Gastroesophageal sphincter (tissue), 4 donors: Measurements from ENCODE around the gene MCC. TPM values are rescaled to one million over a fixed set of nuclear protein-coding genes. Genes with fewer than 3 reads are reported as not detected.

Source experiments
- ATAC-seq: fragments of 150-250 bp; one replicate; pipeline ENCODE4 v1.9.1; 2016; ENCODE audit warnings: mild to moderate bottlenecking, moderate library complexity
- H3K27ac ChIP-seq, 4 donors: fragments of 200-600 bp; sonication (generic) in 3 of 4; 1 replicate in 3 of 4; 2 replicates in 1 of 4; pipeline ENCODE4 v1.5.1; 2016 to 2019
- H3K27me3 ChIP-seq: fragments of 200-600 bp; sonication (generic); one replicate; pipeline ENCODE4 v1.5.1; 2019
- H3K36me3 ChIP-seq, 2 donors: fragments of 200-600 bp; sonication (generic); one replicate each; pipeline ENCODE4 v1.5.1; 2019; ENCODE audit warnings: control low read depth in 1 of 2
- H3K4me1 ChIP-seq, 3 donors: fragments of 200-600 bp; sonication (generic); 1 replicate in 2 of 3; 2 replicates in 1 of 3; pipeline ENCODE4 v1.5.1; 2016 to 2019; ENCODE audit warnings: control low read depth in 2 of 3
- H3K4me3 ChIP-seq, 2 donors: fragments of 200-600 bp; sonication (generic); one replicate each; pipeline ENCODE4 v1.5.1; 2019; ENCODE audit warnings: mild to moderate bottlenecking in 1 of 2, moderate library complexity in 1 of 2
- H3K9me3 ChIP-seq, 3 donors: fragments of 200-600 bp; sonication (generic); one replicate each; pipeline ENCODE4 v1.5.1; 2017 to 2019; ENCODE audit warnings: control low read depth in 2 of 3
- EP300 ChIP-seq: sonication (generic); formaldehyde crosslinking; IDR thresholded peaks from one replicate; pipeline ENCODE4 v1.6.1; 2017; ENCODE audit warnings: antibody characterized with exemption, mild to moderate bottlenecking
- POLR2A ChIP-seq, 2 donors: fragments of 450-650 bp; IDR thresholded peaks; one replicate each; pipeline ENCODE4 v1.6.1; 2017; ENCODE audit warnings: antibody characterized with exemption in 2 of 2, mild to moderate bottlenecking in 2 of 2, moderate library complexity in 1 of 2
- POLR2AphosphoS5 ChIP-seq: sonication (generic); formaldehyde crosslinking; IDR thresholded peaks from one replicate; pipeline ENCODE4 v1.6.1; 2017; ENCODE audit warnings: antibody characterized with exemption
- WGBS, 2 donors: methylation state at CpG; one replicate each; pipeline ENCODE4 v1.1.5; 2018; ENCODE audit warnings: low coverage in 1 of 2; 5-methylcytosine and 5-hydroxymethylcytosine counted together
- total RNA-seq, 4 donors: library from RNA; depleted of rRNA; stranded (reverse); fragments of >200 nt; gene quantifications; one replicate each; pipeline ENCODE4 v1.1.0, GENCODE V29; 2016
- TF ChIP-seq, protein P1 (sequence below), 4 experiments: fragments of 200-600 bp in 2 of 4; fragments of 450-650 bp in 2 of 4; sonication (generic) in 1 of 4; IDR thresholded peaks; one replicate each; pipeline ENCODE4 v1.5.1; 2017 to 2019; ENCODE audit warnings: antibody characterized with exemption in 4 of 4, mild to moderate bottlenecking in 2 of 4, moderate library complexity in 2 of 4

MCC gene
- total RNA-seq, 4 donors from 2014 or later = 20.5 to 28.7 (median 23.5) TPM

DNA sequence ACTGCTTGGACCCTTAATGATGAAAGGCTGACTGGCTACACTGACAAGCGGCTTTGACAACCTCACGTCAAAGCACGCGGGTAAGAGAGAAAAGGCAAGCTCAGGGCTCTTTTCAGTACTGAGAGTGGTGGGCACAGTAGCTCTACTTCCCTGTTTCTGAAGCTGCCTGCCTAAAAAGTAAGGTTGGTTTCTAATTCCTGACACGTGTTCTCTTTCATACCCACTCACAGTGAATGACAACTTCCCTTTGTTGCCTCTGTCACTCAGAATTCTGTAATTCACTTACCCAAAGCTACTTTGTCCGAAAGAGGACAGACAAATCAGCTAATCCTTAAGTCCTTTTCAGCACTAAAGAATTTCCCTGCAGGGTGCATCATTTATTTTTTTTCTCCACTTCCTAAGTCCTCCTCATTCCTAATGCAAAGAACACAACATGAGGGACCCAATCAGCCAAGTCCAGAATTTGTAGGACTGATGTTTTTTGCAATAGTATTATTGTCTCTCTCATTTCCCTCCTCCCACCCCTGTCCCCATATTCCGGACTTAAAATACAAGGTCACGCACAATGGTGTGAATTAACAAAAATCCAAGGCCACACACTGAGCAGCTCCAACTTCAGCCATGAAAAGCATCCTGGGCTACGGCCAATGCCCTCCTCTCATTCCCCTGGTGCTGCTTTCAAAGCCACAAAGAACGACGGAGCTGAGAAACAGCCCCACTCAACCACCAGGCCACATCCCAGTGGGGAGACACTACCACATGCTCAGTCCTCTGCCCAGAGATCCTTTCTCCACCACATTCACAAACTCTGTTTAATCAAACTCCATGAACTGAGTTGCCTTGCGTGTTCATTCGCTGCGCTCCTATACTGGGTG lies 274.5 kb downstream of the MCC start:
- no peaks in the 10 kb centered on the region for H3K36me3 ChIP-seq
- peak; percentile 36 for ATAC-seq
- TF ChIP-seq EP300 (no peak), POLR2AphosphoS5 (no peak), POLR2A (IDR thresholded peaks at IDR 0.05) (no peak)
- TF ChIP-seq, protein P1, sequence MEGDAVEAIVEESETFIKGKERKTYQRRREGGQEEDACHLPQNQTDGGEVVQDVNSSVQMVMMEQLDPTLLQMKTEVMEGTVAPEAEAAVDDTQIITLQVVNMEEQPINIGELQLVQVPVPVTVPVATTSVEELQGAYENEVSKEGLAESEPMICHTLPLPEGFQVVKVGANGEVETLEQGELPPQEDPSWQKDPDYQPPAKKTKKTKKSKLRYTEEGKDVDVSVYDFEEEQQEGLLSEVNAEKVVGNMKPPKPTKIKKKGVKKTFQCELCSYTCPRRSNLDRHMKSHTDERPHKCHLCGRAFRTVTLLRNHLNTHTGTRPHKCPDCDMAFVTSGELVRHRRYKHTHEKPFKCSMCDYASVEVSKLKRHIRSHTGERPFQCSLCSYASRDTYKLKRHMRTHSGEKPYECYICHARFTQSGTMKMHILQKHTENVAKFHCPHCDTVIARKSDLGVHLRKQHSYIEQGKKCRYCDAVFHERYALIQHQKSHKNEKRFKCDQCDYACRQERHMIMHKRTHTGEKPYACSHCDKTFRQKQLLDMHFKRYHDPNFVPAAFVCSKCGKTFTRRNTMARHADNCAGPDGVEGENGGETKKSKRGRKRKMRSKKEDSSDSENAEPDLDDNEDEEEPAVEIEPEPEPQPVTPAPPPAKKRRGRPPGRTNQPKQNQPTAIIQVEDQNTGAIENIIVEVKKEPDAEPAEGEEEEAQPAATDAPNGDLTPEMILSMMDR (IDR thresholded peaks at IDR 0.05) = no peak
- WGBS, 2 donors = 84 to 89% methylated on average over 6 to 10 of the region's 14 CpGs
- H3K4me3 ChIP-seq = no peak overlapping the region
- no peaks in the 10 kb centered on the region for H3K9me3 ChIP-seq
- H3K27me3 ChIP-seq = no peaks in the 10 kb centered on the region
- H3K27ac ChIP-seq = no peak overlapping the region
- H3K4me1 ChIP-seq = peaks cover 0 to 33% (median 0%) of the 10 kb centered on the region in 3 donors

DNA sequence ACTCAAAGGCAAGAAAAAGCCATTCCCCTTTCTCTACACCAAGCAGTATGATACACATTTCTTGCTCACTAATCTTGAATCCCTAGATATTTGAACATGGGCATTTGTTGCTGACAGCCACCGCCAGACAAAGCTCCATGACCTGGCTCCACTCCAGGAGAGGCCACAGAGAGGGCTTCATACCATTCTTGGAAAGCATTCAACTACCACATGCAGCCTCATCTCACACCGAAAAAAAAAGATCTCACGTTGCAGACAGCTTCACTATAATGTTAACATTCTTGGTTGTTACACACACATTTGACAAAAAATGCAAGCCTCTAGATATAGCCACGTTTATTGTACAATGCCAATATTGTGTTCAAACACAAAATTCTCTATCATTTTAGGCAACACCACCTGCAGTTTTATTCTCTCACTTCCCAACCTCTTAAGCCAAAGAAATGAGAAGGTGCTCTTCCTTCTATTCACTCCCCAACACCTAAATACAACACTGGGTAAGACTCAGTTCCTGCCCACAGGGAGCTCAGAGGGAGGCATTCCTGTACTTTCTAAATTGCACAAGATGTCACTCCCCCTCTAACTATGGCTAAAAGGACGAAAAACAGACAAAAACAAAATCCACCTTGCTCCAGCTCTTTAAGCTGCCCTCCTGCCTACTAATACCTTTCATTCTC lies 275.9 kb downstream of the MCC start:
- Histone ChIP-seq H3K4me1 (peaks cover 0 to 20% (median 0%) of the 10 kb centered on the region in 3 donors), H3K36me3 (no peaks in the 10 kb centered on the region), H3K27ac (no peak overlapping the region), H3K9me3 (no peaks in the 10 kb centered on the region), H3K27me3 (no peaks in the 10 kb centered on the region), H3K4me3 (no peak overlapping the region)
- TF ChIP-seq POLR2AphosphoS5 (no peak), POLR2A (IDR thresholded peaks at IDR 0.05) (no peak), EP300 (no peak)
- TF ChIP-seq, protein P1 (IDR thresholded peaks at IDR 0.05) = no peak
- WGBS, 2 donors = 21 to 32% methylated on average over 5 of the region's 5 CpGs
- no peak for ATAC-seq

DNA sequence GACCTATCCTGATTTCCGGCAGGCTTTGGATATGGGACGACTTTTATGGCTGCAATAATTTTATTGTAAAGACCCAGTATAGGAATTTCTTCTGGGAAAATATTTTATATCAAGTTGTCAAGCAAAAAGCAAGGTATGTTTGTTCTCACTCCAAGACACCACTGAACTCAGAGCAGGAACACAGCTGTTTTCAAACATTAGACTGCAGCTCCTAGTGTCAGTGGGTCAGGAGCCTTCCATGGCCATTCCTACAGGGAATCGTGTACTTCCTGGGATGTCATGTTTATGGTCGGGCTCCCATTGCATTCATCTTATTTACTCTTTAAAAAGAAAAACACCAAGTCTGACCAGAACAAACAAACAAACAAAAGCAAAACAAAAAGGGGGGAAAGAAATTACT lies 278.8 kb downstream of the MCC start:
- Histone ChIP-seq H3K9me3 (no peaks in the 10 kb centered on the region), H3K4me1 (peaks cover 0 to 27% (median 0%) of the 10 kb centered on the region in 3 donors), H3K4me3 (no peak overlapping the region), H3K36me3 (no peaks in the 10 kb centered on the region), H3K27ac (no peak overlapping the region), H3K27me3 (no peaks in the 10 kb centered on the region)
- TF ChIP-seq, protein P1 (IDR thresholded peaks at IDR 0.05) = no peak
- no peak for ATAC-seq
- WGBS, 2 donors = 65 to 83% methylated on average over 4 of the region's 4 CpGs

DNA sequence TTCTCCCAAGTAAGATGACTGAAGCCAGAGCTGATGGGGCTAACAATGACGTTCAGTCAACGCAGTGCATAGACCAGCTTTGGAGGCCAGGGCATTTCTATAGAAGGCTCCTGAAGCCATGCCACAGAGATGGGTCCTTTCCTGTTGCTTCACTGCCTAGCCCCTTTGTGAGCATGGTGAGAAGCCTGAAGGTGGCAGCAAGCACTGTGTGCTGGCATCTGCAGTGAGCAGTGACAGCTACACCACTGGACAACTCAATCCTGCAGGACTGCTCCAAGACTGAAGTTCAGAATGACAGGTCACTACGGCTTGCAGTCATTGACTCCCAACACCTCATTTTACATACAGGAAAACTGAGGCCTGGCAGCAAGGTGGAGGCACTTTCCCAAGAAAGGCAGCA lies 282.4 kb downstream of the MCC start:
- ATAC-seq = no peak
- TF ChIP-seq, protein P1 (IDR thresholded peaks at IDR 0.05) = no peak
- no peak for TF ChIP-seq POLR2AphosphoS5
- TF ChIP-seq POLR2A (IDR thresholded peaks at IDR 0.05) = no peak
- TF ChIP-seq EP300 = no peak

More for the DNA sequence above, 282.4 kb downstream of the MCC start:
- no peaks in the 10 kb centered on the region for H3K9me3 ChIP-seq
- H3K27me3 ChIP-seq = no peaks in the 10 kb centered on the region
- H3K4me1 ChIP-seq = peaks cover 0 to 9% (median 0%) of the 10 kb centered on the region in 3 donors
- WGBS, 2 donors = 87 to 100% methylated on average over 2 to 3 of the region's 3 CpGs
- no peak overlapping the region for H3K4me3 ChIP-seq
- no peak overlapping the region for H3K27ac ChIP-seq
- H3K36me3 ChIP-seq = no peaks in the 10 kb centered on the region
